ENCODE results near the gene LIPM. TPM values are rescaled to one million over a fixed set of nuclear protein-coding genes. Genes with fewer than 3 reads are reported as not detected.

LIPM gene, protein sequence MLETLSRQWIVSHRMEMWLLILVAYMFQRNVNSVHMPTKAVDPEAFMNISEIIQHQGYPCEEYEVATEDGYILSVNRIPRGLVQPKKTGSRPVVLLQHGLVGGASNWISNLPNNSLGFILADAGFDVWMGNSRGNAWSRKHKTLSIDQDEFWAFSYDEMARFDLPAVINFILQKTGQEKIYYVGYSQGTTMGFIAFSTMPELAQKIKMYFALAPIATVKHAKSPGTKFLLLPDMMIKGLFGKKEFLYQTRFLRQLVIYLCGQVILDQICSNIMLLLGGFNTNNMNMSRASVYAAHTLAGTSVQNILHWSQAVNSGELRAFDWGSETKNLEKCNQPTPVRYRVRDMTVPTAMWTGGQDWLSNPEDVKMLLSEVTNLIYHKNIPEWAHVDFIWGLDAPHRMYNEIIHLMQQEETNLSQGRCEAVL
- total RNA-seq: 0.34 TPM in 1 of 2 replicates, not detected in the other

DNA sequence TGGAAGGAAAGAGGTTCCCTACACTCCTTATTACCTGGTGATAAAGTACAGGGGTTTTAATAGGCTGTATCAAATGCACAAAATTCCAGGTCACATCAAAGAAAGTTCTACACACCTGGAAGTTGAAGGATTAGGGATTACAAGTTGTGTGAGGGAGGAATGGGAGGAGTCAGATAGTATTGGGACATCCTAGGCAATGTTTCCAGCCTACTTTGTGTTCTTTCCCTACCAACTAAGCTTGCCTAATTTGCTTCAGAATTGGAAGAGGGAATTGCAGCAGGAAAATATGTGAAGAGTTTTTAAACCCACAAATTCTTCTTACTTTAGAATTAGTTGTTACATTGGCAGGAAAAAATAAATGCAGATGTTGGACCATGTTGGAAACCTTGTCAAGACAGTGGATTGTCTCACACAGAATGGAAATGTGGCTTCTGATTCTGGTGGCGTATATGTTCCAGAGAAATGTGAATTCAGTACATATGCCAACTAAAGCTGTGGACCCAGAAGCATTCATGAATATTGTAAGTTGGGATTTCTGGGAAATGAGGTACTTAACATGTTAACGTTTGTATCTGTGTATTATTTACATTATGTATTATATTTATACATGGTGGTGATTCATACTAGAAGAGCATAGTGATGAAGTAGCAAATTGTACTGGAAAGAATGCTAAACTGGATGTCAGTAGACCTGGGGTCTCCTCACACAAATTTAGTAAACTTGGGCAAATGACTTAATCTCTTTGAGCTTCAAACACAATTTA lies at the start of gene LIPM:
Gene LIPM, plus strand, starts transcription at position 208 of the 763 bp plus-strand sequence. Its CDS starts 167 bp downstream, at position 375.

DNA sequence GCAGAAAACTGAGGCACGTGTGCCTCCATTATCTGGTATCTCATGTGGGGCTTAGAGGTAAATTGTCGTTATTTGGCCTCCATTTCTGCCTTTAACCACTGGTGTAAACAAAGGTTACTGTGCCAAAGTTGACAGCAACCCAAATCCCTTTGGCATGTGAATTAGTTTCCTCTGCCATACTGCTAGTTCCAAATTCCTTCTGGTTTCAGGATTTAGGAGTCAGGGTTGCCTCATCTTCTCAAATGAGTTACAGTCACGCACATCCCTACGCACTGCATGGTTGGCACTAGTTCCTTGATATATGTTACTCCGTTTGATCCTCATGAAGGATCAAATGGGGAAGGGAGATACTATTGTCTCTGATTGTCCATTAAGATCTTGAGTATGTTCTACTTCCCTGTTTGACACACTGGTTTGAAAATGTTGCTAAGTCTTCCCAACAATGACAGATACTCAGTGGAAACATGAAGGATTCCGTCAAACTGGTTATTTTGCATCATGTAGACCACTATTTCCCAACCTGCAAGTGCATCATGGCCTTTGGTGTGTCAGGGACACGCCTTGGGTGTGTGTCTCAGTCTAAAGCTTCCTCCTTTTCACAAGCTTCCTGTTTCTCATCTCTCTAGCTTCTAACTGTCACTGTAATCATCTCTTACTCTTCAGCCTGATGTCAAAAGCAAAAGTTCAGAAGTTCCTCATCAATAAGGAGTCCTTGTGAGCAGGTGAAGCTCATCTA lies 43.0 kb upstream of the LIPM start, which contains the start of gene LIPN:
Gene LIPN, plus strand, starts transcription at position 655 of the 736 bp plus-strand sequence. CDS start 1,386 bp downstream, outside the sequence.

DNA sequence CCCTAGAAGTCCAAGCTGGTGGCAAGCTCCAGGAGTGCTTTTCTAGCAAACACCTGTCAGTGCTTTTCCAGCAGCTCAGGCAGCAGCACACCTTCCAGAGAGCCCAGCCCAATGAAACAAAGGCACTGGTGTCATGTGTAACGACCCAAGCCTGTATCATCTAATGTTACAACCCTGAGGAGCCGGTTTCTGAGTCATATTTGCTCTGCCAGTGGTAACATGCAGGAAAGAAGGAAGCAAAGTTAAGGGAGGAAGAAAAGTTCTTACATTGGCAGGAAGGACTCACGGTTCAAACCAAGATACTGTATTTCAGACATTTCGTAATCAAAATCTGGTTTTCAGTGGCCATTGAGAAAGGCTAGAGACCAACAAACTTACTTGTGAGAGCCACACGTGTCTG lies 49.2 kb downstream of the LIPM start, which contains the start of gene ANKRD22:
Gene ANKRD22, minus strand, starts transcription at position 139 of the 400 bp plus-strand sequence. CDS start 237 bp downstream, outside the sequence.

Other genes starting within 250 kb of the LIPM start
- 7.9 and 14.1 TPM in 2 replicates for gene RNLS, start 219.4 kb upstream of the LIPM start, total RNA-seq
- under 0.01 TPM in 1 of 2 replicates, not detected in the other for gene LIPJ, start 216.0 kb upstream of the LIPM start, total RNA-seq
- not detected in 2 replicates for gene LIPF, start 138.3 kb upstream of the LIPM start, total RNA-seq
- gene LIPK, start 96.5 kb upstream of the LIPM start, total RNA-seq: 0.21 and 0.68 TPM in 2 replicates
- 5.8 TPM in 1 of 2 replicates, not detected in the other for gene LIPN, start 42.7 kb upstream of the LIPM start, total RNA-seq
- 11.0 and 14.7 TPM in 2 replicates for gene ANKRD22, start 49.1 kb downstream of the LIPM start, total RNA-seq
- gene STAMBPL1, start 77.5 kb downstream of the LIPM start, total RNA-seq: 4.0 and 5.1 TPM in 2 replicates
- 5.8 and 20.6 TPM in 2 replicates for gene ACTA2, start 150.0 kb downstream of the LIPM start, total RNA-seq
- gene FAS, start 188.1 kb downstream of the LIPM start, total RNA-seq: 41.4 and 93.3 TPM in 2 replicates

All from nasal cavity respiratory epithelium epithelial cell of viscerocranial mucosa (primary cell).